WTC11 (cell line): ENCODE data around the gene PPP4R4. TPM values are rescaled to one million over a fixed set of nuclear protein-coding genes. Genes with fewer than 3 reads are reported as not detected.
A peak's percentile ranks its signal among the peaks of the same experiment; 100 is the strongest.

Source experiments
- ATAC-seq: fragments of 200-7000 bp; cut with Tn5 transposase; 2 replicates; pipeline ENCODE4 v1.10.0; 2021; ENCODE audit warnings: mild to moderate bottlenecking, moderate library complexity
- CTCF ChIA-PET: fragments of 300-600 bp; sonication (Branson Sonifier 250); formaldehyde crosslinking; loops from one replicate; lab custom pipeline; 2021; ENCODE audit warnings: antibody characterized with exemption; lab: Charles Lee
- POLR2A ChIA-PET: fragments of 350-600 bp; sonication (Branson Sonifier 250); formaldehyde crosslinking; loops from one replicate; lab custom pipeline; 2021; ENCODE audit warnings: antibody characterized with exemption; lab: Charles Lee
- DNase-seq: peaks from one replicate; pipeline ENCODE4 v3.0.0; 2021; ENCODE audit warnings: low spot score
- H3K27ac Mint-ChIP-seq: 2 replicates; pipeline ENCODE4 v1.8.0; 2021; ENCODE audit warnings: mixed read lengths
- H3K27me3 Mint-ChIP-seq: 2 replicates; pipeline ENCODE4 v1.8.0; 2021; ENCODE audit warnings: low read depth, mild to moderate bottlenecking, moderate library complexity, mixed read lengths
- H3K36me3 Mint-ChIP-seq: 2 replicates; pipeline ENCODE4 v1.8.0; 2021; ENCODE audit warnings: mixed read lengths
- H3K4me1 Mint-ChIP-seq: 2 replicates; pipeline ENCODE4 v1.8.0; 2022; ENCODE audit warnings: mixed read lengths
- H3K4me3 Mint-ChIP-seq: 2 replicates; pipeline ENCODE4 v1.8.0; 2021; ENCODE audit warnings: mild to moderate bottlenecking, moderate library complexity, mixed read lengths
- H3K9me3 Mint-ChIP-seq: 2 replicates; pipeline ENCODE4 v1.8.0; 2021; ENCODE audit warnings: mixed read lengths
- ETV6 ChIP-seq: sonication (generic); formaldehyde crosslinking; IDR thresholded peaks from 2 replicates; pipeline ENCODE4 v1.8.1; 2022; ENCODE audit warnings: mild to moderate bottlenecking, missing genetic modification reagents
- HMGA2 ChIP-seq: fragments of 250-450 bp; sonication (Bioruptor Pico); IDR thresholded peaks from 2 replicates; pipeline ENCODE4 v1.4.0; 2021; ENCODE audit warnings: mild to moderate bottlenecking, moderate library complexity
- JUN ChIP-seq: sonication (generic); formaldehyde crosslinking; IDR thresholded peaks from 2 replicates; pipeline ENCODE4 v1.8.0; 2023; ENCODE audit warnings: mild to moderate bottlenecking, missing genetic modification reagents
- KAT7 ChIP-seq: sonication (generic); formaldehyde crosslinking; IDR thresholded peaks from 2 replicates; pipeline ENCODE4 v1.8.1; 2023; ENCODE audit warnings: missing genetic modification reagents, mild to moderate bottlenecking, borderline replicate concordance
- NFE2L1 ChIP-seq: sonication (generic); formaldehyde crosslinking; IDR thresholded peaks from 2 replicates; pipeline ENCODE4 v1.8.1; 2023; ENCODE audit warnings: missing genetic modification reagents
- PRRX2 ChIP-seq: fragments of 250-450 bp; sonication (Bioruptor Pico); IDR thresholded peaks from 2 replicates; pipeline ENCODE4 v1.8.0; 2021; ENCODE audit warnings: mild to moderate bottlenecking
- TCF7 ChIP-seq: sonication (generic); formaldehyde crosslinking; IDR thresholded peaks from 2 replicates; pipeline ENCODE4 v1.8.0; 2022; ENCODE audit warnings: mild to moderate bottlenecking, low read depth, missing genetic modification reagents, moderate library complexity
- ZBTB21 ChIP-seq: sonication (generic); formaldehyde crosslinking; IDR thresholded peaks from 2 replicates; pipeline ENCODE4 v1.8.1; 2023; ENCODE audit warnings: mild to moderate bottlenecking, missing genetic modification reagents, borderline replicate concordance
- ZNF317 ChIP-seq: sonication (generic); formaldehyde crosslinking; IDR thresholded peaks from 2 replicates; pipeline ENCODE4 v1.8.1; 2023; ENCODE audit warnings: low read depth, mild to moderate bottlenecking, moderate library complexity, missing genetic modification reagents, borderline replicate concordance
- total RNA-seq: library from RNA; stranded (reverse); gene quantifications from 3 replicates; pipeline ENCODE4 v1.2.3, GENCODE V29; 2021
- TF ChIP-seq, protein P1 (sequence below): sonication (generic); formaldehyde crosslinking; IDR thresholded peaks from 2 replicates; pipeline ENCODE4 v1.8.0; 2022; ENCODE audit warnings: mild to moderate bottlenecking, missing genetic modification reagents
- TF ChIP-seq, protein P2 (sequence below): fragments of 250-450 bp; sonication (Bioruptor Pico); IDR thresholded peaks from 2 replicates; pipeline ENCODE4 v1.9.0; 2021; ENCODE audit warnings: mild to moderate bottlenecking, borderline replicate concordance
- TF ChIP-seq, protein P3 (sequence below): fragments of 250-450 bp; sonication (Bioruptor Pico); conservative IDR thresholded peaks from 2 replicates; pipeline ENCODE4 v1.9.0; 2021; ENCODE audit warnings: mild to moderate bottlenecking
- TF ChIP-seq, protein P4 (sequence below): sonication (generic); formaldehyde crosslinking; IDR thresholded peaks from 2 replicates; pipeline ENCODE4 v1.8.1; 2022; ENCODE audit warnings: low read depth, missing genetic modification reagents, borderline replicate concordance

PPP4R4 gene
- total RNA-seq, 1 experiment from 2014 or later = 9.6 TPM

DNA sequence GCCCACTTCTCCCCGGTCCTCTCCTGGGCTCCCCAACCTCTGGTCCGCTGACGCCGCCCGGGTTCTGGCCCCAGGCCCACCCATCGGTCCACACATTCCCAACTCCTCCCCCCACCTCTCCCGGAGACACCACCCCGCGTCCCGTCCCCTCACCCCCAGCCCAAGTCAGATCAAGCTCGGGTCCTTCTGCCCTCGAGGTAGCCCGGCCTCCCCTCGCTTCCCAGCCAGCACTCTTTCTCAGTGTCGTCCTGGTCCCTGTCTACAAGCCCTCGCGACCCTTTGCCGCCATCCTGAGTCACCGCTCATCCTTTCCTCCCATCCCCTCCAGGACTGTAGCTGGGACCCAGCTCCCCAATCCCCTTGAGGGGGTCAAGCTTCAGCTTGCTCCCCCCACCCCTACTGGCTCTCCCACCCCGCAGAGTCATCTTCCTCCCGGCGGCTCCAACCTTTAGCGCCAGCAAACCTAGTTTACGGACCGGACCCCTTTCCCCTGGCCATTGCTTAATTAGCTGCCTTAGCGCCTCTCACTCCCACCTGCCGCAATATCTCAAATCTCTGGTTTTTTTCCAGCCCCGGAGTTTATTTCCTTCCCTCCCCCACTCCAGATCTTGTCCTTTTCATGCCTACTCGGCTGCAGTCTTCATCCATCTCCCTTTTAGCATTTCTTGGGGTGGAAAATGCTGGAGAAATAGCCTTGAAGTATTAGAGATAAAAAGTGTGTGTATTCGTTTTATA, 1.1 kb downstream of the PPP4R4 start:
- H3K9me3 Mint-ChIP-seq = no peaks in the 10 kb centered on the region
- POLR2A ChIA-PET = interaction anchor here (1.2 to 1.3 kb wide), 3 partner anchors 10 to 38 kb away, joined by 3 to 6 read pairs (median 5); no protein-coding TSS in a partner anchor

DNA sequence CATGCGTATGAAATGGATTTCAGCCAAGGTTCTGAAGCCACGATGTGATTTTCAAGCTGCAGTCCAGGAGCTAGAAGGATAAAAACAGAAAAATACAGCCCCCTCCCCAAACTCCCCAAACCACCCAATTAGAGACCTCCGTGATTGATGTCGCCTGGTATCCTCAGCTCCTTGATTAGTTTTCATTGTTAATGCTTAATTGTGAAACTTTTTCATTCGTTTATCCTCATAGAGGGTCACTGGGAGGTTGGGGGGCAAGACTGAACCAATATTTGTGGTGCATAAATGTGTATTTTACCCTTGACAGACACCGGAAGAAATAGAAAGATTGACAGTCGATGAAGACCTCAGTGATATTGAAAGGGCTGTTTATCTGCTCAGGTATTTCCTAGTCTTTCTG, 1.6 kb downstream of the PPP4R4 start:
- ChIA-PET POLR2A (interaction anchor here (1.2 to 1.3 kb wide), 2 partner anchors 10 to 39 kb away, joined by 5 to 6 read pairs; no protein-coding TSS in a partner anchor), CTCF (interaction anchor here (0.7 to 3.2 kb wide), 8 partner anchors 11 to 318 kb away, joined by 3 to 41 read pairs (median 8); partner anchors contain the start of gene IFI27L2)

More for the DNA sequence above, 1.1 kb downstream of the PPP4R4 start:
- no peak overlapping the region for H3K27ac Mint-ChIP-seq
- H3K27me3 Mint-ChIP-seq = peaks cover 50% of the 10 kb centered on the region
- H3K4me3 Mint-ChIP-seq = peak overlapping the region; percentile 88
- H3K36me3 Mint-ChIP-seq = no peaks in the 10 kb centered on the region
- DNase-seq = peak; percentile 46
- TF ChIP-seq NFE2L1 (peak; percentile 42; the same call in 1 of the 2 replicates), ZBTB21 (no peak)
- TF ChIP-seq, all 79 proteins: peak for 1
- peak; percentile 27 for ATAC-seq
- peaks cover 37% of the 10 kb centered on the region for H3K4me1 Mint-ChIP-seq
- CTCF ChIA-PET = interaction anchor here (0.6 to 3.2 kb wide), 11 partner anchors 11 to 317 kb away, joined by 3 to 41 read pairs (median 6); partner anchors contain the start of gene IFI27L2

More for the DNA sequence above, 1.6 kb downstream of the PPP4R4 start:
- H3K27me3 Mint-ChIP-seq = peaks cover 50% of the 10 kb centered on the region
- no peak for ATAC-seq
- TF ChIP-seq, protein P1, sequence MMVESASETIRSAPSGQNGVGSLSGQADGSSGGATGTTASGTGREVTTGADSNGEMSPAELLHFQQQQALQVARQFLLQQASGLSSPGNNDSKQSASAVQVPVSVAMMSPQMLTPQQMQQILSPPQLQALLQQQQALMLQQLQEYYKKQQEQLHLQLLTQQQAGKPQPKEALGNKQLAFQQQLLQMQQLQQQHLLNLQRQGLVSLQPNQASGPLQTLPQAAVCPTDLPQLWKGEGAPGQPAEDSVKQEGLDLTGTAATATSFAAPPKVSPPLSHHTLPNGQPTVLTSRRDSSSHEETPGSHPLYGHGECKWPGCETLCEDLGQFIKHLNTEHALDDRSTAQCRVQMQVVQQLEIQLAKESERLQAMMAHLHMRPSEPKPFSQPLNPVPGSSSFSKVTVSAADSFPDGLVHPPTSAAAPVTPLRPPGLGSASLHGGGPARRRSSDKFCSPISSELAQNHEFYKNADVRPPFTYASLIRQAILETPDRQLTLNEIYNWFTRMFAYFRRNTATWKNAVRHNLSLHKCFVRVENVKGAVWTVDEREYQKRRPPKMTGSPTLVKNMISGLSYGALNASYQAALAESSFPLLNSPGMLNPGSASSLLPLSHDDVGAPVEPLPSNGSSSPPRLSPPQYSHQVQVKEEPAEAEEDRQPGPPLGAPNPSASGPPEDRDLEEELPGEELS (CRISPR knock-in tag) = no peak
- no peak for TF ChIP-seq TCF7 (CRISPR knock-in tag)
- no peak for TF ChIP-seq ETV6
- TF ChIP-seq, protein P2, sequence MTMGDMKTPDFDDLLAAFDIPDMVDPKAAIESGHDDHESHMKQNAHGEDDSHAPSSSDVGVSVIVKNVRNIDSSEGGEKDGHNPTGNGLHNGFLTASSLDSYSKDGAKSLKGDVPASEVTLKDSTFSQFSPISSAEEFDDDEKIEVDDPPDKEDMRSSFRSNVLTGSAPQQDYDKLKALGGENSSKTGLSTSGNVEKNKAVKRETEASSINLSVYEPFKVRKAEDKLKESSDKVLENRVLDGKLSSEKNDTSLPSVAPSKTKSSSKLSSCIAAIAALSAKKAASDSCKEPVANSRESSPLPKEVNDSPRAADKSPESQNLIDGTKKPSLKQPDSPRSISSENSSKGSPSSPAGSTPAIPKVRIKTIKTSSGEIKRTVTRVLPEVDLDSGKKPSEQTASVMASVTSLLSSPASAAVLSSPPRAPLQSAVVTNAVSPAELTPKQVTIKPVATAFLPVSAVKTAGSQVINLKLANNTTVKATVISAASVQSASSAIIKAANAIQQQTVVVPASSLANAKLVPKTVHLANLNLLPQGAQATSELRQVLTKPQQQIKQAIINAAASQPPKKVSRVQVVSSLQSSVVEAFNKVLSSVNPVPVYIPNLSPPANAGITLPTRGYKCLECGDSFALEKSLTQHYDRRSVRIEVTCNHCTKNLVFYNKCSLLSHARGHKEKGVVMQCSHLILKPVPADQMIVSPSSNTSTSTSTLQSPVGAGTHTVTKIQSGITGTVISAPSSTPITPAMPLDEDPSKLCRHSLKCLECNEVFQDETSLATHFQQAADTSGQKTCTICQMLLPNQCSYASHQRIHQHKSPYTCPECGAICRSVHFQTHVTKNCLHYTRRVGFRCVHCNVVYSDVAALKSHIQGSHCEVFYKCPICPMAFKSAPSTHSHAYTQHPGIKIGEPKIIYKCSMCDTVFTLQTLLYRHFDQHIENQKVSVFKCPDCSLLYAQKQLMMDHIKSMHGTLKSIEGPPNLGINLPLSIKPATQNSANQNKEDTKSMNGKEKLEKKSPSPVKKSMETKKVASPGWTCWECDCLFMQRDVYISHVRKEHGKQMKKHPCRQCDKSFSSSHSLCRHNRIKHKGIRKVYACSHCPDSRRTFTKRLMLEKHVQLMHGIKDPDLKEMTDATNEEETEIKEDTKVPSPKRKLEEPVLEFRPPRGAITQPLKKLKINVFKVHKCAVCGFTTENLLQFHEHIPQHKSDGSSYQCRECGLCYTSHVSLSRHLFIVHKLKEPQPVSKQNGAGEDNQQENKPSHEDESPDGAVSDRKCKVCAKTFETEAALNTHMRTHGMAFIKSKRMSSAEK (CRISPR knock-in tag) = no peak
- no peak for TF ChIP-seq ZNF317 (CRISPR knock-in tag)
- no peak for TF ChIP-seq PRRX2 (CRISPR knock-in tag)
- no peak for TF ChIP-seq KAT7 (CRISPR knock-in tag)
- TF ChIP-seq, protein P3, sequence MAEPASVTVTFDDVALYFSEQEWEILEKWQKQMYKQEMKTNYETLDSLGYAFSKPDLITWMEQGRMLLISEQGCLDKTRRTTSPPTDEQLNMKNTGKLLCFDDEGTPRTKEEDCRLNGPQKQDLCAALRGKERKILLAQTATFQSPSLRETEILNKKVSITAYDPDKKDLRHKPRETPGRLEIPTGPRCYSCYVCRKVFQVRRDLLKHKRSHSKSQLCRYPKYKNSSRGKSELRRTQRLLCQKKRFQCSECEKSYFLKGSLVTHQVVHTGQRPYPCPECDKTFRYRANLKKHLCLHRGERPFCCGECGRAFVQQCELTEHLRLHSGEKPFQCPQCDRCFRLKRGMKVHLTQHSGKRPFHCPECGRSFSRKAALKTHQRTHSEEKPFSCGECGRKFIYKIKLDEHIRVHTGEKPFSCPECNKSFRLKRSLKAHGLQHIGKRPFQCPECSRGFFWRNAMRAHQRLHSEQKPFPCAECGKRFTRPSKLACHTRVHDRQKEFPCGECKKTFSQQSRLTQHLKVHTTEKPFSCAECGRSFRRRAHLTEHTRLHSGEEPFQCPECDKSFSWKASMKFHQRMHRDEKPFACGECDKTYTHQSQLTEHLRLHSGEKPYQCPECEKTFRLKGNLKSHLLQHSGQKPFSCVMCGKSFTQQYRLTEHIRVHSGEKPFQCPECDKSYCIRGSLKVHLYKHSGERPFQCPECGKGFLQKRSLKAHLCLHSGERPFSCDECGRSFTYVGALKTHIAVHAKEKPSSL (CRISPR knock-in tag) = no peak
- TF ChIP-seq ZBTB21 = no peak
- TF ChIP-seq HMGA2 = no peak
- TF ChIP-seq JUN (CRISPR knock-in tag) = no peak
- TF ChIP-seq, protein P4, sequence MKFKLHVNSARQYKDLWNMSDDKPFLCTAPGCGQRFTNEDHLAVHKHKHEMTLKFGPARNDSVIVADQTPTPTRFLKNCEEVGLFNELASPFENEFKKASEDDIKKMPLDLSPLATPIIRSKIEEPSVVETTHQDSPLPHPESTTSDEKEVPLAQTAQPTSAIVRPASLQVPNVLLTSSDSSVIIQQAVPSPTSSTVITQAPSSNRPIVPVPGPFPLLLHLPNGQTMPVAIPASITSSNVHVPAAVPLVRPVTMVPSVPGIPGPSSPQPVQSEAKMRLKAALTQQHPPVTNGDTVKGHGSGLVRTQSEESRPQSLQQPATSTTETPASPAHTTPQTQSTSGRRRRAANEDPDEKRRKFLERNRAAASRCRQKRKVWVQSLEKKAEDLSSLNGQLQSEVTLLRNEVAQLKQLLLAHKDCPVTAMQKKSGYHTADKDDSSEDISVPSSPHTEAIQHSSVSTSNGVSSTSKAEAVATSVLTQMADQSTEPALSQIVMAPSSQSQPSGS = no peak
- H3K4me3 Mint-ChIP-seq = peak overlapping the region; percentile 88
- H3K9me3 Mint-ChIP-seq = no peaks in the 10 kb centered on the region
- DNase-seq = no peak
- peaks cover 42% of the 10 kb centered on the region for H3K4me1 Mint-ChIP-seq
- H3K27ac Mint-ChIP-seq = no peak overlapping the region
- H3K36me3 Mint-ChIP-seq = no peaks in the 10 kb centered on the region
